ENCODE measurements around the gene CNEP1R1.

DNA sequence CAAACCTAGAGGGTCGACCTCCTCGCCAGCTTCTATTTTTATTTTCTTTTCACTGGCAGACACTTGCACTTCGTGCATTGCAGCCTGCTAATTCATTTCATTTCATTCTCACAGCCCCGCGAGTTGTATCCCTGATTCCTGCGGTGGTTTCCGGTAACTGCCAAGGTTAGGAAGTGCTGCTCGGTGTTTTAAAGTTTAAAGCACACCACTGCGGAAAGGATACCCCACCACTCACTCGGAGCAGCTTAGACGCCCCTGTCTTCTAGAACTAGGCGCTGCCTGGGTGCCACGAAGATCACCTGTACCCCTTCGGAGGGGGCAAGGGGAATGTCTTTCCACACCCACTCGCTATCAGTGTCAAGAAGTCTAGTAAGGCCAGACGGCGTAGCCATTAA lies 509 bp downstream of the CNEP1R1 start:
- TF ChIP-seq, protein P1, sequence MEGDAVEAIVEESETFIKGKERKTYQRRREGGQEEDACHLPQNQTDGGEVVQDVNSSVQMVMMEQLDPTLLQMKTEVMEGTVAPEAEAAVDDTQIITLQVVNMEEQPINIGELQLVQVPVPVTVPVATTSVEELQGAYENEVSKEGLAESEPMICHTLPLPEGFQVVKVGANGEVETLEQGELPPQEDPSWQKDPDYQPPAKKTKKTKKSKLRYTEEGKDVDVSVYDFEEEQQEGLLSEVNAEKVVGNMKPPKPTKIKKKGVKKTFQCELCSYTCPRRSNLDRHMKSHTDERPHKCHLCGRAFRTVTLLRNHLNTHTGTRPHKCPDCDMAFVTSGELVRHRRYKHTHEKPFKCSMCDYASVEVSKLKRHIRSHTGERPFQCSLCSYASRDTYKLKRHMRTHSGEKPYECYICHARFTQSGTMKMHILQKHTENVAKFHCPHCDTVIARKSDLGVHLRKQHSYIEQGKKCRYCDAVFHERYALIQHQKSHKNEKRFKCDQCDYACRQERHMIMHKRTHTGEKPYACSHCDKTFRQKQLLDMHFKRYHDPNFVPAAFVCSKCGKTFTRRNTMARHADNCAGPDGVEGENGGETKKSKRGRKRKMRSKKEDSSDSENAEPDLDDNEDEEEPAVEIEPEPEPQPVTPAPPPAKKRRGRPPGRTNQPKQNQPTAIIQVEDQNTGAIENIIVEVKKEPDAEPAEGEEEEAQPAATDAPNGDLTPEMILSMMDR (conservative IDR thresholded peaks at IDR 0.05; ENCODE audit: low read length) = no peak
- no peak for TF ChIP-seq EZH2phosphoT487 (IDR thresholded peaks at IDR 0.05; ENCODE audit: borderline replicate concordance)

All from Loucy (cell line).